Karpas-422 (cell line): Measurements from ENCODE around the gene FAM53C. TPM values are rescaled to one million over a fixed set of nuclear protein-coding genes. Genes with fewer than 3 reads are reported as not detected.

Experiments used
- DNase-seq: peaks from one replicate; pipeline ENCODE4 v3.0.0-alpha.2; 2015
- H2AFZ ChIP-seq: fragments of 200-600 bp; sonication (generic); 2 replicates; pipeline ENCODE4 v1.6.1; 2014; ENCODE audit warnings: antibody characterized with exemption, low read length, mixed read lengths
- H3K27ac ChIP-seq: fragments of 200-600 bp; sonication (generic); 2 replicates; pipeline ENCODE4 v1.5.1; 2014; ENCODE audit warnings: mild to moderate bottlenecking, low read length, moderate library complexity
- H3K27me3 ChIP-seq: fragments of 200-600 bp; sonication (generic); 2 replicates; pipeline ENCODE4 v1.6.1; 2014; ENCODE audit warnings: low read length, mixed read lengths
- H3K36me3 ChIP-seq: fragments of 200-600 bp; sonication (generic); 2 replicates; pipeline ENCODE4 v1.6.1; 2014; ENCODE audit warnings: low read length, mixed read lengths; ENCODE audit not compliant: insufficient read depth
- H3K4me1 ChIP-seq: fragments of 200-600 bp; sonication (generic); 2 replicates; pipeline ENCODE4 v1.6.1; 2014; ENCODE audit warnings: mild to moderate bottlenecking, low read length, mixed read lengths
- H3K4me2 ChIP-seq: fragments of 200-600 bp; sonication (generic); 2 replicates; pipeline ENCODE4 v1.6.1; 2014; ENCODE audit warnings: low read length, low read depth, mild to moderate bottlenecking; ENCODE audit not compliant: poor library complexity, severe bottlenecking
- H3K4me3 ChIP-seq: fragments of 200-600 bp; sonication (generic); 2 replicates; pipeline ENCODE4 v1.5.1; 2014; ENCODE audit warnings: mild to moderate bottlenecking, antibody characterized with exemption, low read length, mixed read lengths
- H3K79me2 ChIP-seq: fragments of 200-600 bp; sonication (generic); 2 replicates; pipeline ENCODE4 v1.6.1; 2014; ENCODE audit warnings: mild to moderate bottlenecking, low read length, mixed read lengths
- H3K9ac ChIP-seq: fragments of 200-600 bp; sonication (generic); 2 replicates; pipeline ENCODE4 v1.6.0; 2014; ENCODE audit warnings: low read length
- H3K9me2 ChIP-seq: fragments of 200-600 bp; sonication (generic), shearing (Covaris generic); replicated peaks from 2 replicates; pipeline ENCODE4 v1.6.0; 2014; ENCODE audit warnings: mild to moderate bottlenecking, low read length, moderate library complexity; ENCODE audit not compliant: insufficient read depth
- H3K9me3 ChIP-seq: fragments of 300-700, 200-600 bp; sonication (generic); 2 replicates; pipeline ENCODE4 v1.6.1; 2014; ENCODE audit warnings: low read length, mixed read lengths
- H4K20me1 ChIP-seq: fragments of 200-600 bp; sonication (generic); 2 replicates; pipeline ENCODE4 v1.6.1; 2014; ENCODE audit warnings: mild to moderate bottlenecking, antibody characterized with exemption, low read length, low read depth; ENCODE audit not compliant: insufficient read depth
- total RNA-seq: library from RNA; depleted of rRNA; stranded (reverse); fragments of >200 nt; shearing (Covaris generic); gene quantifications from 2 replicates; pipeline ENCODE4 v1.2.3, GENCODE V29; 2014; ENCODE audit warnings: low replicate concordance

Gene FAM53C
- total RNA-seq, 1 experiment from 2014 or later, result 62.8 TPM

GRCh38 chr5:138331449-138332368 is 6.4 kb upstream of the FAM53C start, which contains the start of gene CDC25C:
CDC25C (minus strand) TSS chr5:138331804; CDS start chr5:138331180, 624 bp downstream.
- H2AFZ ChIP-seq, result peak within 1 kb of the TSS; percentile 100
- H3K9me3 ChIP-seq, result no peaks in the 10 kb centered on the region
- H3K27ac ChIP-seq, result peak within 1 kb of the TSS; percentile 23; the same call in 1 of the 2 replicates
- DNase-seq, result peak; percentile 99
- peaks cover 15% of the 10 kb centered on the region for H3K79me2 ChIP-seq
- no peaks in the 10 kb centered on the region for H4K20me1 ChIP-seq
- peak within 1 kb of the TSS; percentile 93 for H3K4me3 ChIP-seq
- no peaks in the 10 kb centered on the region for H3K27me3 ChIP-seq
- H3K9me2 ChIP-seq, result no peaks in the 10 kb centered on the region
- H3K4me2 ChIP-seq, result peak within 1 kb of the TSS; percentile 100
- H3K36me3 ChIP-seq, result no peaks in the 10 kb centered on the region
- H3K9ac ChIP-seq, result peak within 1 kb of the TSS; percentile 80
- H3K4me1 ChIP-seq, result peaks cover 24% of the 10 kb centered on the region

GRCh38 chr5:138334867-138335447 is 3.1 kb upstream of the FAM53C start:
- H3K4me2 ChIP-seq, result no peak overlapping the region
- DNase-seq, result no peak

GRCh38 chr5:138336952-138337684 is 948 bp upstream of the FAM53C start:
- Histone ChIP-seq H3K4me2 (peak overlapping the region; percentile 92), H3K36me3 (peaks cover 15% of the 10 kb centered on the region), H4K20me1 (peaks cover 18% of the 10 kb centered on the region; the same call in 1 of the 2 replicates), H3K9me3 (no peaks in the 10 kb centered on the region), H3K9ac (peak overlapping the region; percentile 86), H3K79me2 (peaks cover 40% of the 10 kb centered on the region), H3K27me3 (no peaks in the 10 kb centered on the region), H3K4me1 (peaks cover 27% of the 10 kb centered on the region), H3K4me3 (peak overlapping the region; percentile 85), H3K27ac (peak overlapping the region; percentile 72), H3K9me2 (no peaks in the 10 kb centered on the region), H2AFZ (peak overlapping the region; percentile 83)
- DNase-seq, result no peak

More at GRCh38 chr5:138334867-138335447, 3.1 kb upstream of the FAM53C start:
- Histone ChIP-seq H2AFZ (no peak overlapping the region), H3K4me3 (no peak overlapping the region), H3K27ac (no peak overlapping the region), H3K36me3 (peaks cover 1% of the 10 kb centered on the region; the same call in 1 of the 2 replicates), H3K9me2 (no peaks in the 10 kb centered on the region), H3K4me1 (peaks cover 39% of the 10 kb centered on the region), H3K79me2 (peaks cover 34% of the 10 kb centered on the region), H3K9me3 (no peaks in the 10 kb centered on the region), H3K9ac (no peak overlapping the region), H3K27me3 (no peaks in the 10 kb centered on the region), H4K20me1 (peaks cover 16% of the 10 kb centered on the region; the same call in 1 of the 2 replicates)

- DNase-seq, result no peak
- Histone ChIP-seq H3K9ac (peak overlapping the region; percentile 86), H3K27ac (peak overlapping the region; percentile 72; the same call in 1 of the 2 replicates), H2AFZ (no peak overlapping the region), H3K36me3 (peaks cover 17% of the 10 kb centered on the region), H3K4me3 (peak overlapping the region; percentile 85), H3K9me2 (no peaks in the 10 kb centered on the region), H4K20me1 (peaks cover 18% of the 10 kb centered on the region; the same call in 1 of the 2 replicates), H3K79me2 (peaks cover 43% of the 10 kb centered on the region), H3K4me1 (peaks cover 22% of the 10 kb centered on the region), H3K4me2 (peak overlapping the region; percentile 92), H3K9me3 (no peaks in the 10 kb centered on the region), H3K27me3 (no peaks in the 10 kb centered on the region)
Measured at GRCh38 chr5:138338411-138339090, 485 bp downstream of the FAM53C start.

GRCh38 chr5:138339091-138339456 is 1.0 kb downstream of the FAM53C start:
- H4K20me1 ChIP-seq, result peaks cover 18% of the 10 kb centered on the region; the same call in 1 of the 2 replicates
- peaks cover 22% of the 10 kb centered on the region for H3K36me3 ChIP-seq
- no peaks in the 10 kb centered on the region for H3K27me3 ChIP-seq
- peaks cover 45% of the 10 kb centered on the region for H3K79me2 ChIP-seq
- peak overlapping the region; percentile 85 for H3K4me3 ChIP-seq
- H2AFZ ChIP-seq, result no peak overlapping the region
- no peaks in the 10 kb centered on the region for H3K9me3 ChIP-seq
- H3K27ac ChIP-seq, result peak overlapping the region; percentile 72; the same call in 1 of the 2 replicates
- peaks cover 22% of the 10 kb centered on the region for H3K4me1 ChIP-seq
- no peaks in the 10 kb centered on the region for H3K9me2 ChIP-seq
- H3K4me2 ChIP-seq, result peak overlapping the region; percentile 92
- peak overlapping the region; percentile 86 for H3K9ac ChIP-seq
- peak; percentile 60 for DNase-seq

- Histone ChIP-seq H3K27ac (peak overlapping the region; percentile 72; the same call in 1 of the 2 replicates), H4K20me1 (peaks cover 18% of the 10 kb centered on the region; the same call in 1 of the 2 replicates), H3K4me1 (peaks cover 22% of the 10 kb centered on the region), H3K4me2 (peak overlapping the region; percentile 92), H2AFZ (no peak overlapping the region), H3K36me3 (peaks cover 26% of the 10 kb centered on the region), H3K9ac (peak overlapping the region; percentile 86), H3K4me3 (peak overlapping the region; percentile 85), H3K79me2 (peaks cover 49% of the 10 kb centered on the region), H3K9me2 (no peaks in the 10 kb centered on the region), H3K9me3 (no peaks in the 10 kb centered on the region), H3K27me3 (no peaks in the 10 kb centered on the region)
- DNase-seq, result peak; percentile 53
Measured at GRCh38 chr5:138339464-138339863, 1.4 kb downstream of the FAM53C start.

- Histone ChIP-seq H4K20me1 (peaks cover 18% of the 10 kb centered on the region; the same call in 1 of the 2 replicates), H2AFZ (no peak overlapping the region), H3K36me3 (peaks cover 29% of the 10 kb centered on the region), H3K4me3 (peak overlapping the region; percentile 85; the same call in 1 of the 2 replicates), H3K27ac (peak overlapping the region; percentile 72; the same call in 1 of the 2 replicates), H3K27me3 (no peaks in the 10 kb centered on the region), H3K4me1 (peaks cover 22% of the 10 kb centered on the region), H3K4me2 (peak overlapping the region; percentile 92), H3K9me2 (no peaks in the 10 kb centered on the region), H3K9ac (peak overlapping the region; percentile 86), H3K79me2 (peaks cover 49% of the 10 kb centered on the region), H3K9me3 (no peaks in the 10 kb centered on the region)
- DNase-seq, result no peak
Measured at GRCh38 chr5:138340008-138340407, 1.9 kb downstream of the FAM53C start.
